SKM-1 (cell line): ENCODE data around the gene GTPBP3.

Experiments
- DNase-seq: peaks from one replicate; lab custom pipeline; 2025; ENCODE audit not compliant: unreplicated experiment; lab: John Stamatoyannopoulos, UW

The GTPBP3 gene

GRCh38 chr19:17380426-17381138 is 43.2 kb downstream of the GTPBP3 start:
- DNase-seq: no peak

- peak; percentile 33 for DNase-seq
Measured at GRCh38 chr19:17385878-17386611, 48.7 kb downstream of the GTPBP3 start.

- no peak for DNase-seq
Measured at GRCh38 chr19:17389288-17389687, 51.9 kb downstream of the GTPBP3 start.

DNA sequence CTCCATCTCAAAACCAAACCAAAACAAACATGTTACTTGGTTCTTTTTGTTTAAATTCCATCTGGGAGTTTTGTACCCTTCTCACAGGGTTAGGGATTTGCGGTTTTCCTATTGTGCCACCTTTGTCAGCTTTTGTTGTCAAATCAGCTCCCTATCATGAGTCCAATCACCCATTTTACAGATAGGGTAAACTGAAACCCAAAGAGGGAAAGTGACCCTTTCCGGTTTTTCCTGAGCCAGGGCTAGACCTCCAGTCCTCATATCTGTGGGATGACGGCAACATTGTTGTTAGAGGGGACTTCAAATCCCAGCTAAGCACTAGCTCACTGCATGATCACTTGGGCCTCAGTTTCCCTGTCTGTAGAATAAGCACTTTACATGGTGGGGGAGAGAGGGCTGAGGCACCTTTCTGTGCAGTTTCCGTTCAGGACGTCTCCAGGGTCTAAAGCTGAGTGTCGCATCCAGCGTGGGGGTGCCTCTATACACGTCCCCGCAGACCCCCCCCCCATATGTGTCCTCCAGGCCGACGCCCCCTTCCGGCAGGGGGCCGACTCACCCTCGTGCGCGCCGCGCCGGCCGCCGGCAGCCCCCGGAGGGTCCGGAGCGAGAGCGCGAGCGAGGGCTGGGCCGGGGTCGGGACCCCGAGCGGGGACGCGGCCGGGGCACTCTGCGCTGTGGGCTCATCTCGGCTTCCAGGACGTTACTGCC is 52.8 kb downstream of the GTPBP3 start:
- DNase-seq: no peak

GRCh38 chr19:17390665-17391370 is 53.5 kb downstream of the GTPBP3 start:
- peak; percentile 49 for DNase-seq

- peak; percentile 24 for DNase-seq
Measured at GRCh38 chr19:17391371-17392151, 54.2 kb downstream of the GTPBP3 start.
